SK-MEL-5 (cell line): ENCODE data around the gene SYNDIG1. TPM values are rescaled to one million over a fixed set of nuclear protein-coding genes. Genes with fewer than 3 reads are reported as not detected.

Source experiments
- DNase-seq: peaks from one replicate; pipeline ENCODE4 v3.0.0-alpha.2; 2016; ENCODE audit warnings: low read depth, low spot score
- in situ Hi-C: cut with HindIII; loops from 2 replicates; pipeline ENCODE4 v1.10.0; 2016; ENCODE audit warnings: low sequenced_read_pairs, high pct_unique_total_duplicates, low pct_unique_long_range_greater_than_20kb
- total RNA-seq: library from RNA; depleted of rRNA; stranded (reverse); fragments of >200 nt; shearing (Covaris generic); gene quantifications from 2 replicates; pipeline ENCODE4 v1.2.3, GENCODE V29; 2014

Gene SYNDIG1
- total RNA-seq, 1 experiment from 2014 or later = not detected

DNA sequence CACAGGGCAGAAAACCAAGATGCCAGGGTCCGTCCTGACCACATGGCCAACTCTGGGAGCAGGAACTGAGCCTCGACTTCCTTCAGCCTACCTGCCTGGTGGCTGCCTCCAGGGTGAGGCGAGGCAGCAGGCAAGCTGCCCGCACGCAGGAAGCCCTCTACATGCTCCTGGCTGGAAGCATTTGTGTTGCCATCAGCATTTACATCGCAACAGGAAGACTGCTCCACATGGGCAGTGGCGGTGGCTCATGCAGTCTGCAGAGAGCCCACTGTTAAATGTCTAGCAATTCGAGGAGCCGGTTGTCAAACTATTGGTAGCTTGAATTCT lies 233.8 kb downstream of the SYNDIG1 start:
- in situ Hi-C loops = no loop called here
- DNase-seq = no peak

DNA sequence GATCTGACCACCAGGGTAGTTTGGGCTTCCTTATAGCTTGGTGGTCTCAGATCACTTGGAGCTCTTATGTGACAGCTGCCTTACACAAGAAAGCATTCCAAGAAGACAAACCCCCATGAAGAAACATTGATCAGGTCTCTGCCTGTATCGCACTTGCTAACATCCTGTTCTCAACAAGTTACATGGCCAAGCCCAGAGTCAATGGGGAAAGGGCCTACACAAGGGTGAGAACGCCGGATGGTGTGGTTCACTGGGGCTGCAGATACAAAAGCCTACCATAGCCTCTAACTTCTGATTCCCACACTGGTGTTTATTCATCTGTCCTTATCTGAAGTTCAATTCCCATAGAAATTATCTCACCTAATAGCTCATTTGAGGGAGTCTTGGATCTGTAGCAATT lies 235.5 kb downstream of the SYNDIG1 start:
- DNase-seq = no peak
- in situ Hi-C loops = no loop called here

DNA sequence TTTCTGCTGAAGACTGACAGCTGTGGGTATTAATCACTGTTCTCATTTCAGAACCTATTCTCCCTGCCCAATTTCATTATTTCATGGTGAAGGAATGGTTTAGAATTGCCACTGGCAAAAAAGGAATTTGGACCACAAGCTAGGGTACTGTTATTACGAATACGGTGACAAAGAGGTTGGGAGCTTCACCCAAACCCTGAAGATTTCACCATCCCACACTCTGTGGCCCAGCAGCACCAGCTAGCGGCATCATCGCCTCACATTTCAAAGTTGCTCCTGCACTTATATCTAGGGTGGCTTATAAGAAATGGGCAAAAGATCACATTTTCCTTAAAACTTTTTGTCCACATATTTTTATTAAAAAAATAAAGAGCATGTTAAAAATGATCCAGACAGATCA lies 236.1 kb downstream of the SYNDIG1 start:
- DNase-seq = peak; percentile 11

DNA sequence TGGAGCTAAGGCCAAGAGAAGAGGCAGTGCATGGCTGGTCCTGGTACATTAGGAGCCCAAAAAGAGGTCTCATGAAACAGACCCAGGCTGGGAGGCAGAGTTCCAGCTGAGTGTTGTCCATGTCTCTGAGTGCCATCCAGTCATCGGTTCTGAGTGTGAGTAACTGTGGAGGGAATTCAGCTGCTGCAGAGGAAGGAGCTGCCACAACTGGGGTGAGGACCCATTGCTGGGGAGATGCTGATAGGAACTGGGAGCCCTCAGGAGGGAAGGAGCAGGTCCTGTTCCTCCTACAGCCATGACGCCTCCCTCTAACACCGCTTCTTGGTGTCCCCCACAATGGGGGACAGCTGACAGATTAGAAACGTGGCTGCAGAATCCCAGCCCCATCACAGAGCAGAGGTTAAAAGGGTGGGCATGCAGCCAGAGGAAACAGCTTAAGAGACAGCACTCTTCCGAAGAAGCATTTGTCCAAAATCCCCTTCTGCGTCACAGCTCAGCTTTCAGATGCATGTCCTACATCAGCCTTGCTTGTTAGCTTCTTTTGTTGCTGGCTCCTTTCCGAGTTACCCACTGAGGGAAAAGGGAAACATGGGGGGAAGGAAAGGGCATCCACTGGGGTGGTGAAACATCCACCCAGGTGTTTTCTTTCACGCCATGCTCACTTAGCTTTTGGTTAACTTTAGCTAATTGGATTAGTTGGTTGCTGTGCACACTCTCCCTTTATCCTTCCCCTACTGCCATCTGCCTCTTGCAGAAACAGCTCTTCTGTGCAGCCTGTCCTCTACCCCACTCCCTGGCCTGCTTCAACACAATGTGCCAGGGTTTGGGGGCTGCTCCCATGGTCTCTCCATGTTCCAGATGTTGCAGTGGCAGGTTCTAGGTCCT lies 239.2 kb downstream of the SYNDIG1 start:
- DNase-seq = no peak
- in situ Hi-C loops = no loop called here

More for the DNA sequence above, 236.1 kb downstream of the SYNDIG1 start:
- in situ Hi-C loops = no loop called here
